WTC11 (cell line): Measurements from ENCODE around the gene INHBB. TPM values are rescaled to one million over a fixed set of nuclear protein-coding genes. Genes with fewer than 3 reads are reported as not detected.

ENCODE experiments used
- ATAC-seq: fragments of 200-7000 bp; cut with Tn5 transposase; 2 replicates; pipeline ENCODE4 v1.10.0; 2021; ENCODE audit warnings: mild to moderate bottlenecking, moderate library complexity
- CTCF ChIA-PET: fragments of 300-600 bp; sonication (Branson Sonifier 250); formaldehyde crosslinking; loops from one replicate; lab custom pipeline; 2021; ENCODE audit warnings: antibody characterized with exemption; lab: Charles Lee
- POLR2A ChIA-PET: fragments of 350-600 bp; sonication (Branson Sonifier 250); formaldehyde crosslinking; loops from one replicate; lab custom pipeline; 2021; ENCODE audit warnings: antibody characterized with exemption; lab: Charles Lee
- DNase-seq: peaks from one replicate; pipeline ENCODE4 v3.0.0; 2021; ENCODE audit warnings: low spot score
- H3K27ac Mint-ChIP-seq: 2 replicates; pipeline ENCODE4 v1.8.0; 2021; ENCODE audit warnings: mixed read lengths
- H3K27me3 Mint-ChIP-seq: 2 replicates; pipeline ENCODE4 v1.8.0; 2021; ENCODE audit warnings: low read depth, mild to moderate bottlenecking, moderate library complexity, mixed read lengths
- H3K36me3 Mint-ChIP-seq: 2 replicates; pipeline ENCODE4 v1.8.0; 2021; ENCODE audit warnings: mixed read lengths
- H3K4me1 Mint-ChIP-seq: 2 replicates; pipeline ENCODE4 v1.8.0; 2022; ENCODE audit warnings: mixed read lengths
- H3K4me3 Mint-ChIP-seq: 2 replicates; pipeline ENCODE4 v1.8.0; 2021; ENCODE audit warnings: mild to moderate bottlenecking, moderate library complexity, mixed read lengths
- H3K9me3 Mint-ChIP-seq: 2 replicates; pipeline ENCODE4 v1.8.0; 2021; ENCODE audit warnings: mixed read lengths
- CREB1 ChIP-seq: sonication (generic); formaldehyde crosslinking; IDR thresholded peaks from 2 replicates; pipeline ENCODE4 v1.8.0; 2023; ENCODE audit warnings: mild to moderate bottlenecking, missing genetic modification reagents
- GRHL2 ChIP-seq: fragments of 250-450 bp; sonication (Bioruptor Pico); IDR thresholded peaks from 2 replicates; pipeline ENCODE4 v1.8.0; 2022; ENCODE audit warnings: mild to moderate bottlenecking, moderate library complexity; ENCODE audit not compliant: insufficient replicate concordance, severe bottlenecking
- HMGA2 ChIP-seq: fragments of 250-450 bp; sonication (Bioruptor Pico); IDR thresholded peaks from 2 replicates; pipeline ENCODE4 v1.4.0; 2021; ENCODE audit warnings: mild to moderate bottlenecking, moderate library complexity
- JAZF1 ChIP-seq: fragments of 250-450 bp; sonication (Bioruptor Pico); IDR thresholded peaks from 2 replicates; pipeline ENCODE4 v1.9.0; 2021; ENCODE audit warnings: moderate library complexity, mild to moderate bottlenecking, inconsistent platforms
- NFATC4 ChIP-seq: fragments of 250-450 bp; sonication (Bioruptor Pico); IDR thresholded peaks from 2 replicates; pipeline ENCODE4 v1.9.0; 2021; ENCODE audit warnings: mild to moderate bottlenecking
- RORB ChIP-seq: fragments of 250-450 bp; sonication (Bioruptor Pico); IDR thresholded peaks from 2 replicates; pipeline ENCODE4 v1.9.0; 2021; ENCODE audit warnings: mild to moderate bottlenecking
- TEAD1 ChIP-seq: sonication (generic); formaldehyde crosslinking; IDR thresholded peaks from 2 replicates; pipeline ENCODE4 v1.8.0; 2022; ENCODE audit warnings: mild to moderate bottlenecking, missing genetic modification reagents
- total RNA-seq: library from RNA; stranded (reverse); gene quantifications from 3 replicates; pipeline ENCODE4 v1.2.3, GENCODE V29; 2021
- TF ChIP-seq, protein P1 (sequence below): sonication (generic); formaldehyde crosslinking; conservative IDR thresholded peaks from 2 replicates; pipeline ENCODE4 v1.8.1; 2022; ENCODE audit warnings: mild to moderate bottlenecking, missing genetic modification reagents
- TF ChIP-seq, protein P2 (sequence below): sonication (generic); formaldehyde crosslinking; IDR thresholded peaks from 2 replicates; pipeline ENCODE4 v1.8.1; 2023; ENCODE audit warnings: mild to moderate bottlenecking, missing genetic modification reagents
- TF ChIP-seq, protein P3 (sequence below): fragments of 250-450 bp; sonication (Bioruptor Pico); IDR thresholded peaks from 2 replicates; pipeline ENCODE4 v1.9.0; 2021; ENCODE audit warnings: mild to moderate bottlenecking, borderline replicate concordance
- TF ChIP-seq, protein P4 (sequence below): sonication (generic); formaldehyde crosslinking; IDR thresholded peaks from 2 replicates; pipeline ENCODE4 v1.8.1; 2023; ENCODE audit warnings: mild to moderate bottlenecking, missing genetic modification reagents, moderate library complexity
- TF ChIP-seq, protein P5 (sequence below): sonication (generic); formaldehyde crosslinking; IDR thresholded peaks from 2 replicates; pipeline ENCODE4 v1.8.1; 2023; ENCODE audit warnings: mild to moderate bottlenecking, missing genetic modification reagents, borderline replicate concordance

Gene INHBB
- total RNA-seq, 1 experiment from 2014 or later = 0.26 TPM

DNA sequence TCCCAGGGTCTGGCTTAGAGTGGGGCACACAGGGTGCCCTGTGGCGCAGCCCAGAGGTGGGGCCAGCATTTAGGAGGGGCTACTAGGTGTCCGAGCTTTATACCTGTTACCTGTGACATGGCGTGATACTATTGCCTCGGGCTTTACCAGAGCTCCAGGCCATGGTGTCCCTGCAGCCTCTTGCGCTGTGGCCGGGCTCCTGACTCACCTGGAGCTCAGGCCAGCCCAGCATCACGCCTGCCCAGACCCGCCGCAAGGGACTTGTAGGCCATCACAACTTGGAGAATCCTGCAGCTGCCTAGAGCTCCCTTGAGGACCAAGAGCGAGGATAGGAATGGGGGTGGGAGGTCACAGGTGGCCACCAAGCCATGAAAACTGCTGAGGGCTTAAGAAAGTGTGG is 8.0 kb downstream of the INHBB start:
- H3K27me3 Mint-ChIP-seq = peaks cover 43% of the 10 kb centered on the region
- H3K27ac Mint-ChIP-seq = no peak overlapping the region
- CTCF ChIA-PET = interaction anchor here (0.9 to 2.1 kb wide), 3 partner anchors 11 to 199 kb away, joined by 4 to 5 read pairs (median 5); no protein-coding TSS in a partner anchor
- H3K4me1 Mint-ChIP-seq = peaks cover 17% of the 10 kb centered on the region
- ATAC-seq = no peak
- H3K4me3 Mint-ChIP-seq = no peak overlapping the region
- POLR2A ChIA-PET = no interaction called here
- DNase-seq = no peak
- no peak for TF ChIP-seq JAZF1
- TF ChIP-seq GRHL2 (CRISPR knock-in tag) = no peak
- TF ChIP-seq, protein P1, sequence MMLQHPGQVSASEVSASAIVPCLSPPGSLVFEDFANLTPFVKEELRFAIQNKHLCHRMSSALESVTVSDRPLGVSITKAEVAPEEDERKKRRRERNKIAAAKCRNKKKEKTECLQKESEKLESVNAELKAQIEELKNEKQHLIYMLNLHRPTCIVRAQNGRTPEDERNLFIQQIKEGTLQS (CRISPR knock-in tag) = no peak
- TF ChIP-seq TEAD1 (CRISPR knock-in tag) = no peak
- TF ChIP-seq HMGA2 = no peak
- no peak for TF ChIP-seq NFATC4 (CRISPR knock-in tag)
- no peaks in the 10 kb centered on the region for H3K9me3 Mint-ChIP-seq
- no peaks in the 10 kb centered on the region for H3K36me3 Mint-ChIP-seq

DNA sequence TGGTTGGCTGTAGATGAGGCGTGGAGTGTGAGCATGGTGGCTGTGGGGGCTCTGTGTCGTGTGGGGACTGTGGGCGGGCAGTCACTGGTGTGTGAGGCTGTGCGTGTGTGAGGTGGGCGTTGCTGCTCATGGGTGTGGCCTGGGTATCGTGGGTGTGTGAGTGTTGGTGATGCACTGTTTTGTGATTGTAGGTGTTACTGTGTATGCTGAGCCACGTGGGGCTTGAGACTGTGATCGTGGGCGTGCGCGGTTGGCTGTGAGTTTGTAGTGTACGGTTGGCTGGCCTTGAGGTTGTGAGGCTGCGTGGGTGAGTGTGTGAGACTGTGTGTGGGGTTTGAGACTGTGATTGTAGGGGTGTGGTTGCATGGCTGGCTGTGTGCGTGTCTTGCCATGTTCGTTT is 8.5 kb downstream of the INHBB start:
- ATAC-seq = no peak
- H3K27me3 Mint-ChIP-seq = peaks cover 38% of the 10 kb centered on the region
- H3K4me3 Mint-ChIP-seq = no peak overlapping the region
- no peaks in the 10 kb centered on the region for H3K36me3 Mint-ChIP-seq
- DNase-seq = no peak
- ChIA-PET CTCF (interaction anchor here (0.9 to 2.1 kb wide), 2 partner anchors 11 to 41 kb away, joined by 4 to 5 read pairs; no protein-coding TSS in a partner anchor), POLR2A (no interaction called here)
- peaks cover 12% of the 10 kb centered on the region for H3K4me1 Mint-ChIP-seq
- no peaks in the 10 kb centered on the region for H3K9me3 Mint-ChIP-seq
- no peak overlapping the region for H3K27ac Mint-ChIP-seq
- TF ChIP-seq RORB (CRISPR knock-in tag) = no peak
- TF ChIP-seq, protein P2, sequence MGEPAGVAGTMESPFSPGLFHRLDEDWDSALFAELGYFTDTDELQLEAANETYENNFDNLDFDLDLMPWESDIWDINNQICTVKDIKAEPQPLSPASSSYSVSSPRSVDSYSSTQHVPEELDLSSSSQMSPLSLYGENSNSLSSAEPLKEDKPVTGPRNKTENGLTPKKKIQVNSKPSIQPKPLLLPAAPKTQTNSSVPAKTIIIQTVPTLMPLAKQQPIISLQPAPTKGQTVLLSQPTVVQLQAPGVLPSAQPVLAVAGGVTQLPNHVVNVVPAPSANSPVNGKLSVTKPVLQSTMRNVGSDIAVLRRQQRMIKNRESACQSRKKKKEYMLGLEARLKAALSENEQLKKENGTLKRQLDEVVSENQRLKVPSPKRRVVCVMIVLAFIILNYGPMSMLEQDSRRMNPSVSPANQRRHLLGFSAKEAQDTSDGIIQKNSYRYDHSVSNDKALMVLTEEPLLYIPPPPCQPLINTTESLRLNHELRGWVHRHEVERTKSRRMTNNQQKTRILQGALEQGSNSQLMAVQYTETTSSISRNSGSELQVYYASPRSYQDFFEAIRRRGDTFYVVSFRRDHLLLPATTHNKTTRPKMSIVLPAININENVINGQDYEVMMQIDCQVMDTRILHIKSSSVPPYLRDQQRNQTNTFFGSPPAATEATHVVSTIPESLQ (CRISPR knock-in tag) = no peak
- TF ChIP-seq CREB1 (CRISPR knock-in tag) = no peak
- TF ChIP-seq, protein P3, sequence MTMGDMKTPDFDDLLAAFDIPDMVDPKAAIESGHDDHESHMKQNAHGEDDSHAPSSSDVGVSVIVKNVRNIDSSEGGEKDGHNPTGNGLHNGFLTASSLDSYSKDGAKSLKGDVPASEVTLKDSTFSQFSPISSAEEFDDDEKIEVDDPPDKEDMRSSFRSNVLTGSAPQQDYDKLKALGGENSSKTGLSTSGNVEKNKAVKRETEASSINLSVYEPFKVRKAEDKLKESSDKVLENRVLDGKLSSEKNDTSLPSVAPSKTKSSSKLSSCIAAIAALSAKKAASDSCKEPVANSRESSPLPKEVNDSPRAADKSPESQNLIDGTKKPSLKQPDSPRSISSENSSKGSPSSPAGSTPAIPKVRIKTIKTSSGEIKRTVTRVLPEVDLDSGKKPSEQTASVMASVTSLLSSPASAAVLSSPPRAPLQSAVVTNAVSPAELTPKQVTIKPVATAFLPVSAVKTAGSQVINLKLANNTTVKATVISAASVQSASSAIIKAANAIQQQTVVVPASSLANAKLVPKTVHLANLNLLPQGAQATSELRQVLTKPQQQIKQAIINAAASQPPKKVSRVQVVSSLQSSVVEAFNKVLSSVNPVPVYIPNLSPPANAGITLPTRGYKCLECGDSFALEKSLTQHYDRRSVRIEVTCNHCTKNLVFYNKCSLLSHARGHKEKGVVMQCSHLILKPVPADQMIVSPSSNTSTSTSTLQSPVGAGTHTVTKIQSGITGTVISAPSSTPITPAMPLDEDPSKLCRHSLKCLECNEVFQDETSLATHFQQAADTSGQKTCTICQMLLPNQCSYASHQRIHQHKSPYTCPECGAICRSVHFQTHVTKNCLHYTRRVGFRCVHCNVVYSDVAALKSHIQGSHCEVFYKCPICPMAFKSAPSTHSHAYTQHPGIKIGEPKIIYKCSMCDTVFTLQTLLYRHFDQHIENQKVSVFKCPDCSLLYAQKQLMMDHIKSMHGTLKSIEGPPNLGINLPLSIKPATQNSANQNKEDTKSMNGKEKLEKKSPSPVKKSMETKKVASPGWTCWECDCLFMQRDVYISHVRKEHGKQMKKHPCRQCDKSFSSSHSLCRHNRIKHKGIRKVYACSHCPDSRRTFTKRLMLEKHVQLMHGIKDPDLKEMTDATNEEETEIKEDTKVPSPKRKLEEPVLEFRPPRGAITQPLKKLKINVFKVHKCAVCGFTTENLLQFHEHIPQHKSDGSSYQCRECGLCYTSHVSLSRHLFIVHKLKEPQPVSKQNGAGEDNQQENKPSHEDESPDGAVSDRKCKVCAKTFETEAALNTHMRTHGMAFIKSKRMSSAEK (CRISPR knock-in tag) = no peak
- TF ChIP-seq, protein P4, sequence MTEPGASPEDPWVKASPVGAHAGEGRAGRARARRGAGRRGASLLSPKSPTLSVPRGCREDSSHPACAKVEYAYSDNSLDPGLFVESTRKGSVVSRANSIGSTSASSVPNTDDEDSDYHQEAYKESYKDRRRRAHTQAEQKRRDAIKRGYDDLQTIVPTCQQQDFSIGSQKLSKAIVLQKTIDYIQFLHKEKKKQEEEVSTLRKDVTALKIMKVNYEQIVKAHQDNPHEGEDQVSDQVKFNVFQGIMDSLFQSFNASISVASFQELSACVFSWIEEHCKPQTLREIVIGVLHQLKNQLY (CRISPR knock-in tag) = no peak

DNA sequence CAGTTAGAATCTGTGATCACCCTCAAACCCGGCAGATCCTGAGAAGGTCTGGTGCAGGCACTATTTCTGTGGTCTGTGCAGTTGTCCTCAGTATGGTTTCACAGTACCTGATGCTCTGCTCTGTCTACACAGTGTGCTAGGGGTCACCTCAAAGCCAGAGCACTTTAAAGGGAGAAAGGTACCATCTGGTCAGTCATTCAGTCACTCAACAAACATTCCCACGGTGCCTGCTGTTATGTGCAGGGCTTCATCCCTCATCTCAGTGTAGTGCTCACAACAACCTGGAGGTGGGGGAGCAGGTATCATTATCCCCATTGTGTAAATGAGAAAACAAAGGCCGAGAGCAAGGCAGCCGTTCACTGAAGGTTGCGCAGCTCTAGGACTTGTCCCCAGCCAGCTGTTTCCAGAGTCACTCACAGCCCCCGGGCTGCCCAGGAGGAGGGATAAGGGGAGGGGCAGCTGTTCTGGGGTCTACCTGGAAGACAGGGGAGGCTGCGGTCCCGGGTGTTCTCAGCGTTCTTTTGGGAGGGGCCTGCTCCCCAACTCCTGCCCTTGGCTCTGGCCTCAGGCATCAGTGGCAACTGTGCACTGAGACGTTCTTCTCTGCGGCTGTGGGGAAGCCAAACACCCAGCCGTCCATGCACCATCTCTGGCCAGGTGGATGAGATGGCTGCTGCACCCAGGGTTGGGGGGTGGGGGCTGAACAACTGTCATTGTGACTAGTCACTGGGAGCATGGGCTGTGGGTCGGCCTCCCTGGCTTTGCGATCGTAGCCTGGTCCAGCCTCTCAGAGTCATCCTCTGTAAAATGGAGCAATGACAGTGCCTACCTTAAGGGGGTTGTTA is 9.2 kb downstream of the INHBB start:
- peaks cover 31% of the 10 kb centered on the region for H3K27me3 Mint-ChIP-seq
- CTCF ChIA-PET = interaction anchor here (2.1 to 2.4 kb wide), 2 partner anchors 8 to 12 kb away, joined by 10 read pairs; no protein-coding TSS in a partner anchor

More for the DNA sequence above, 9.2 kb downstream of the INHBB start:
- TF ChIP-seq, protein P5, sequence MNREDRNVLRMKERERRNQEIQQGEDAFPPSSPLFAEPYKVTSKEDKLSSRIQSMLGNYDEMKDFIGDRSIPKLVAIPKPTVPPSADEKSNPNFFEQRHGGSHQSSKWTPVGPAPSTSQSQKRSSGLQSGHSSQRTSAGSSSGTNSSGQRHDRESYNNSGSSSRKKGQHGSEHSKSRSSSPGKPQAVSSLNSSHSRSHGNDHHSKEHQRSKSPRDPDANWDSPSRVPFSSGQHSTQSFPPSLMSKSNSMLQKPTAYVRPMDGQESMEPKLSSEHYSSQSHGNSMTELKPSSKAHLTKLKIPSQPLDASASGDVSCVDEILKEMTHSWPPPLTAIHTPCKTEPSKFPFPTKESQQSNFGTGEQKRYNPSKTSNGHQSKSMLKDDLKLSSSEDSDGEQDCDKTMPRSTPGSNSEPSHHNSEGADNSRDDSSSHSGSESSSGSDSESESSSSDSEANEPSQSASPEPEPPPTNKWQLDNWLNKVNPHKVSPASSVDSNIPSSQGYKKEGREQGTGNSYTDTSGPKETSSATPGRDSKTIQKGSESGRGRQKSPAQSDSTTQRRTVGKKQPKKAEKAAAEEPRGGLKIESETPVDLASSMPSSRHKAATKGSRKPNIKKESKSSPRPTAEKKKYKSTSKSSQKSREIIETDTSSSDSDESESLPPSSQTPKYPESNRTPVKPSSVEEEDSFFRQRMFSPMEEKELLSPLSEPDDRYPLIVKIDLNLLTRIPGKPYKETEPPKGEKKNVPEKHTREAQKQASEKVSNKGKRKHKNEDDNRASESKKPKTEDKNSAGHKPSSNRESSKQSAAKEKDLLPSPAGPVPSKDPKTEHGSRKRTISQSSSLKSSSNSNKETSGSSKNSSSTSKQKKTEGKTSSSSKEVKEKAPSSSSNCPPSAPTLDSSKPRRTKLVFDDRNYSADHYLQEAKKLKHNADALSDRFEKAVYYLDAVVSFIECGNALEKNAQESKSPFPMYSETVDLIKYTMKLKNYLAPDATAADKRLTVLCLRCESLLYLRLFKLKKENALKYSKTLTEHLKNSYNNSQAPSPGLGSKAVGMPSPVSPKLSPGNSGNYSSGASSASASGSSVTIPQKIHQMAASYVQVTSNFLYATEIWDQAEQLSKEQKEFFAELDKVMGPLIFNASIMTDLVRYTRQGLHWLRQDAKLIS (CRISPR knock-in tag) = no peak
- no peak for ATAC-seq
- H3K9me3 Mint-ChIP-seq = no peaks in the 10 kb centered on the region
- DNase-seq = no peak
- no peaks in the 10 kb centered on the region for H3K36me3 Mint-ChIP-seq
- peaks cover 10% of the 10 kb centered on the region for H3K4me1 Mint-ChIP-seq
- no peak overlapping the region for H3K4me3 Mint-ChIP-seq
- H3K27ac Mint-ChIP-seq = no peak overlapping the region
- POLR2A ChIA-PET = no interaction called here
